PC-3 (cell line): ENCODE results near the gene CDAN1. TPM values are rescaled to one million over a fixed set of nuclear protein-coding genes. Genes with fewer than 3 reads are reported as not detected.

Experiments used
- ATAC-seq: fragments of 200-7000 bp; cut with Tn5 transposase; 2 replicates; pipeline ENCODE4 v1.9.1; 2020; ENCODE audit warnings: mild to moderate bottlenecking, moderate library complexity
- BruUV-seq: library from RNA; stranded (reverse); fragments of 400-500 nt; replicated peaks from 2 replicates; lab custom pipeline; 2021; lab: Mats Ljungman, UMichigan
- CTCF ChIA-PET: fragments of 300-600 bp; sonication (Branson Sonifier 250); formaldehyde crosslinking; loops from one replicate; lab custom pipeline; 2022; ENCODE audit warnings: antibody characterized with exemption; lab: Charles Lee
- POLR2A ChIA-PET: fragments of 300-600 bp; sonication (Branson Sonifier 250); formaldehyde crosslinking; loops from one replicate; lab custom pipeline; 2022; ENCODE audit warnings: antibody characterized with exemption; ENCODE audit not compliant: unreplicated experiment; lab: Charles Lee
- DNase-seq: peaks from one replicate; pipeline ENCODE4 v3.0.0-alpha.2; 2015
- H2AFZ ChIP-seq: fragments of 300-600 bp; sonication (generic); 2 replicates; pipeline ENCODE4 v1.6.0; 2016; ENCODE audit warnings: antibody characterized with exemption, low read length
- H3F3A ChIP-seq: fragments of 300-600 bp; sonication (generic); one replicate; pipeline ENCODE4 v1.6.0; 2017; ENCODE audit warnings: antibody characterized with exemption, low read length, control low read depth, mild to moderate bottlenecking; ENCODE audit not compliant: unreplicated experiment
- H3K27ac ChIP-seq: fragments of 300-600 bp; sonication (generic); 2 replicates; pipeline ENCODE4 v1.5.1; 2016; ENCODE audit warnings: mild to moderate bottlenecking, low read length
- H3K27me3 ChIP-seq: fragments of 300-600 bp; sonication (generic); 2 replicates; pipeline ENCODE4 v1.6.1; 2016; ENCODE audit warnings: low read length, mixed read lengths
- H3K36me3 ChIP-seq: fragments of 300-600 bp; sonication (generic); 2 replicates; pipeline ENCODE4 v1.6.1; 2016; ENCODE audit warnings: low read depth, mixed run types, low read length, mixed read lengths
- H3K4me1 ChIP-seq: fragments of 300-600 bp; sonication (generic); 2 replicates; pipeline ENCODE4 v1.5.1; 2016; ENCODE audit warnings: low read length; ENCODE audit not compliant: insufficient read depth
- H3K4me2 ChIP-seq: fragments of 300-600 bp; sonication (generic); 2 replicates; pipeline ENCODE4 v1.6.0; 2016; ENCODE audit warnings: low read length
- H3K4me3 ChIP-seq: fragments of 300-600 bp; sonication (generic); 2 replicates; pipeline ENCODE4 v1.5.1; 2016; ENCODE audit warnings: mild to moderate bottlenecking, low read length, mixed read lengths
- H3K79me2 ChIP-seq: fragments of 300-600 bp; sonication (generic); 2 replicates; pipeline ENCODE4 v1.6.1; 2017; ENCODE audit warnings: low read length, mixed read lengths
- H3K9ac ChIP-seq: fragments of 300-600 bp; sonication (generic); 2 replicates; pipeline ENCODE4 v1.6.0; 2016; ENCODE audit warnings: mild to moderate bottlenecking, low read length
- H3K9me2 ChIP-seq: fragments of 300-600 bp; sonication (generic); replicated peaks from 2 replicates; pipeline ENCODE4 v1.6.1; 2016; ENCODE audit warnings: mixed run types, low read length, mixed read lengths
- H3K9me3 ChIP-seq: fragments of 300-600 bp; sonication (generic); 2 replicates; pipeline ENCODE4 v1.6.1; 2016; ENCODE audit warnings: low read length, mixed read lengths
- H4K20me1 ChIP-seq: fragments of 300-600 bp; sonication (generic); 2 replicates; pipeline ENCODE4 v1.6.1; 2016; ENCODE audit warnings: low read length, mixed read lengths
- CTCF ChIP-seq: fragments of 300-600 bp; sonication (generic); conservative IDR thresholded peaks from 2 replicates; pipeline ENCODE4 v1.5.1; 2017; ENCODE audit warnings: antibody characterized with exemption, low read depth, mild to moderate bottlenecking, low read length
- EZH2 ChIP-seq: fragments of 300-600 bp; sonication (generic); IDR thresholded peaks from one replicate; pipeline ENCODE4 v1.6.1; 2017; ENCODE audit warnings: antibody characterized with exemption, mild to moderate bottlenecking, low read length; ENCODE audit not compliant: unreplicated experiment
- EZH2phosphoT487 ChIP-seq: fragments of 300-600 bp; sonication (generic); IDR thresholded peaks from 2 replicates; pipeline ENCODE4 v1.6.1; 2018; ENCODE audit warnings: mild to moderate bottlenecking, antibody characterized with exemption, low read length, borderline replicate concordance
- intact Hi-C: fragments of 100-400 bp; cut with micrococcal nuclease; formaldehyde crosslinking; loops from 2 replicates; pipeline ENCODE4 v1.9.0; 2023
- total RNA-seq: library from RNA; depleted of rRNA; stranded (reverse); fragments of >200 nt; gene quantifications from 2 replicates; pipeline ENCODE4 v1.2.3, GENCODE V29; 2014

The CDAN1 gene
- total RNA-seq, 1 experiment from 2014 or later: 38.6 TPM

- Histone ChIP-seq H2AFZ (no peak overlapping the region), H3F3A (no peaks in the 10 kb centered on the region), H3K4me1 (no peaks in the 10 kb centered on the region), H4K20me1 (no peaks in the 10 kb centered on the region), H3K9me3 (no peaks in the 10 kb centered on the region), H3K4me3 (no peak overlapping the region), H3K27me3 (no peaks in the 10 kb centered on the region), H3K9me2 (no peaks in the 10 kb centered on the region), H3K9ac (no peak overlapping the region), H3K79me2 (no peaks in the 10 kb centered on the region), H3K4me2 (no peak overlapping the region), H3K36me3 (0 out of 2 replicates have a peak, but pooled peaks cover 3% of the 10 kb centered on the region), H3K27ac (no peak overlapping the region)
- ChIA-PET CTCF (no interaction called here), POLR2A (no interaction called here)
- no peak for DNase-seq
- intact Hi-C loops: no loop called here
- no peak for TF ChIP-seq EZH2phosphoT487
- no peak for TF ChIP-seq EZH2
- TF ChIP-seq CTCF: no peak
- no peak for ATAC-seq
- no TSS peak for BruUV-seq
These were observed 12.3 kb upstream of the CDAN1 start for GRCh38 chr15:42749266-42749665.

- ChIA-PET POLR2A (no interaction called here), CTCF (no interaction called here)
- TF ChIP-seq EZH2 (no peak), EZH2phosphoT487 (no peak), CTCF (no peak)
- H3K27ac ChIP-seq: no peak overlapping the region
- no peak for DNase-seq
- H2AFZ ChIP-seq: no peak overlapping the region
- H3F3A ChIP-seq: no peaks in the 10 kb centered on the region
- H3K9me2 ChIP-seq: no peaks in the 10 kb centered on the region
- H3K4me2 ChIP-seq: no peak overlapping the region
- no peaks in the 10 kb centered on the region for H3K36me3 ChIP-seq
- H3K4me1 ChIP-seq: no peaks in the 10 kb centered on the region
- no peaks in the 10 kb centered on the region for H3K9me3 ChIP-seq
- H3K9ac ChIP-seq: no peak overlapping the region
- no peaks in the 10 kb centered on the region for H3K27me3 ChIP-seq
- intact Hi-C loops: no loop called here
- H3K4me3 ChIP-seq: no peak overlapping the region
- no TSS peak for BruUV-seq
- ATAC-seq: no peak
- no peaks in the 10 kb centered on the region for H3K79me2 ChIP-seq
- H4K20me1 ChIP-seq: no peaks in the 10 kb centered on the region
These were observed 7.3 kb upstream of the CDAN1 start for GRCh38 chr15:42744195-42744594.

GRCh38 chr15:42742149-42742548, 5.2 kb upstream of the CDAN1 start:
- POLR2A ChIA-PET: interaction anchor here (0.6 kb wide), 1 partner anchor 172 kb away, joined by 3 read pairs; no protein-coding TSS in a partner anchor
- H3F3A ChIP-seq: no peaks in the 10 kb centered on the region
- TF ChIP-seq EZH2: no peak
- no peak for TF ChIP-seq EZH2phosphoT487
- no peak for TF ChIP-seq CTCF
- H3K79me2 ChIP-seq: no peaks in the 10 kb centered on the region
- no peaks in the 10 kb centered on the region for H3K36me3 ChIP-seq
- H3K27me3 ChIP-seq: no peaks in the 10 kb centered on the region
- ATAC-seq: no peak
- intact Hi-C loops: no loop called here
- no peaks in the 10 kb centered on the region for H3K4me1 ChIP-seq
- CTCF ChIA-PET: no interaction called here
- BruUV-seq: no TSS peak
- H3K4me3 ChIP-seq: no peak overlapping the region
- no peaks in the 10 kb centered on the region for H4K20me1 ChIP-seq
- no peak overlapping the region for H3K27ac ChIP-seq
- H3K9ac ChIP-seq: no peak overlapping the region
- no peak overlapping the region for H3K4me2 ChIP-seq
- H3K9me3 ChIP-seq: no peaks in the 10 kb centered on the region
- no peak for DNase-seq
- no peak overlapping the region for H2AFZ ChIP-seq
- no peaks in the 10 kb centered on the region for H3K9me2 ChIP-seq
